GM18951 (cell line): ENCODE measurements around the gene CELSR3.

Source experiments
- POLR2A ChIP-seq: IDR thresholded peaks from 4 replicates; pipeline ENCODE4 v1.6.1; 2011; ENCODE audit warnings: mild to moderate bottlenecking; ENCODE audit not compliant: insufficient read length, insufficient read depth; ENCODE audit errors: extremely low read depth
- in situ Hi-C: fragments of 300-500 bp; cut with MboI; formaldehyde crosslinking; loops from one replicate; pipeline ENCODE4 v1.12.0; 2022; ENCODE audit warnings: low sequenced_read_pairs, mixed read lengths, inconsistent platforms; ENCODE audit not compliant: unreplicated experiment

CELSR3 gene

DNA sequence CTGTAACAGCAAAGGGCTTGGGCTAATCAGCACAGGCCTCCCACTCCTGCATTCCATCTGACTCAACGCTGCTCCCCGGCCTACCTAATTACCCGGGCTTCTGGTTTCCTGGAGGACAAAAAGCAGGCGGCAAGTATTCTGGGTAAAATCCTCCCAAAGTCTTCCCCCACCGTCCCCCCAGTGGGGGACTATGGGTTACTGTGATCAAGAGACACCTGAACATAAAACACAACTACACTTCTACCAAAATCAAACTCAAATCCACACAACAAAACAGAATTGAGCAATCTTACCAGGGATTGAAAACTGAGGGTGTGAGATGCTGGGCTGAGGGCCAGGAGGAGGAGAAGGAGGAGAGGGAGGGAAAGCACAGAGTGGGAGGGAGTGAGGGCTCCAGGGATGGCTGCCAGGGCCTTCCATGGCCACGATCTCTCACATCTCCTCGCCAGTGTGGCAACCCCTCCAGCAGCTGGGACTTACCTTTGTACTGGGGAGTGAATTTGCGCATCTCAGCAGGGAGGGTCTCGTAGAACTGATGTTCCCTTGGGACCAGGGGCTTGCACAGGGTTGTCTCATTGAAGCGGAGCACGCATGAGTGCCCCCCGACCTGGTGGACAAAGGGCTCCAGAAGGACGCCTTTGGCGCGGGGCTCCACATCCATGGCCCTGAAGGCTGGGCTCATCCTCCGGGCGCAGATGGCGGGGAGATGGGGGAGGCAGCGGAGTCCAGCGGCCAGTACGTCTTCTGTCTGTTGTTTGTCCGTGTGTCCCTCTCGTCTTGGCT is 32.1 kb upstream of the CELSR3 start:
- in situ Hi-C loops: no loop called here
- TF ChIP-seq POLR2A: no peak

DNA sequence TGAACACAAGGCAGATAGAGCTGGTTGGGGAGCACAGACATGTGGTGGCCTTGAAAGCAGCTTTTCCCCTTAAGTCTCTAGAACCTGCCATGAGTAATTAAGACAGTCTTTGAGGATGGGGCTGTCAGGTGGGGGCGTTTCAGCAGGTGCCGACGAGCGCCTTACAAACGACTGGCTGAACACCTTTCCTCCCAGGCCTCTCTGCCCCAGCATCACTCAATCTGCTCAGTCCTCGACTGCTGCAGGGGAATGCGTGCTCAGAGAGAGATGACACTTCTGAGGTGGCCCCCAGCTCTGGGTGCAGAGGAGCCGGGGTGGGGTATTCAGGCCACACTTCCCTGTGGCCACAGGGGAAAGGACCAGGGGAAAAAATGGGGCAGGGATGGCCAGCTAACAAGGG is 31.1 kb upstream of the CELSR3 start:
- no peak for TF ChIP-seq POLR2A
- in situ Hi-C loops: no loop called here

DNA sequence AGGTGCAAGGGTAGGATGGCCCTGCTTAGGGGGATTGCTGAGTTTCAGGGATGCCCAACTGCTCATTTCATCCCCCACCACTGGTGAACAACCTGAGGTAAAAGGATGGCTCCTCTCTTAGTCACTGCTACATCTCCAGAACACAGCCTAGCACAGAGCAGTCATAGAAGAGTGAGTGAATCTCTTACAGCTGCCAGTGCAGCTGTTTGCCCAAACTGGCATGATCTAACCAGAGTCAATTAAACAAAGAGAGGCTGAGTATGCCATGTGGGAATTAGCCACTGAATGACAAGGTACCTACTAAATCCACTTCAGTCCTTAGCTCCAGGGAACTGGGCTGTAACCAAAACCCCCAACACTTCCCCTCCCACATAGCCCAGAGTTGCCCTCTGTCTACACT is 29.9 kb upstream of the CELSR3 start:
- in situ Hi-C loops: no loop called here
- TF ChIP-seq POLR2A: no peak

DNA sequence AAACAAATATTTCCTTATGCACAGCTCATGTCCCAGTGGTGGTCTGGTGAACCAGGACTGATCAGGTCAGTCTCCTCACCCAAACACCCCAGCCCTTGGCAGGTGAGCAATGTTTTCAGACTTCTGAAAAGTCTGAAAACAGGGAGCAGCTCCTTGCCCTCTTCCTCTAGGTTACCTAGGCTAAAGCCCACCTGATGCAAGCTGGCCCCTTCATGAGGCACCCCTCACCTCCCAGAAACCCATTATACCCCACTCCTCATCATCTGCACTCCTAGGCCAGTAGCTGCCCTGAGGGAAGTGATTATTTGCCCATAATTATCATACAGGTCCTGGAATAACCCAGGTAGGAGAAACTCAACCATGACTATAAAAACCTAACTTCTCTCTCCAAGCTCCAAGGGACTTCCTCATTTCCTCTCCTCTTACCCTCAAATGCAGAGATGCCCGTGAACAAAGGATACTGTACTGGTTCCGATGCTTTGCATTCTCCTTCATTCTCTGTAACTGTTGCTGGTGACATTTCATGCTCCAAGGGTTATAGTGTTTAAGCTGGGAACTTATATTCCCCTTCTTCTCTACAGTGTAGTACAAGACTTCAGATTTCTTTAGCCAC is 28.3 kb upstream of the CELSR3 start:
- in situ Hi-C loops: no loop called here
- no peak for TF ChIP-seq POLR2A

DNA sequence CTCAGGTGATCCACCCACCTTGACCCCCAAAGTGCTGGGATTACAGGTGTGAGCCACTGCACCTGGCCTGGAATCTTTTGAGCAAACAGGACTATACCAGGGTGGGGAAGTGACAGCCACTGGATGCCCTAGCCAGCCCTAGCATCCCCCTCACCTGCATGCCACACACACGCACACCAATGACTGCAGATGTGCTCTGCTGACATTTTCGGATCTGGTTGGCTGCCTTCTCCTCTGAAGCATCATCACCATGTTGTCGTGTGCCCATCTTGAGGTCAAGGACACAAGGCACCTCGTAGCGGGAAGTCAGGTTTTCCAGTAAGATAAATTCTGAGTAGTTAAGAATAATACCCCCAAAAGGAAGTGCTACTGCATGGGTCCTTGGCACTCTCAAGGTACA is 26.7 kb upstream of the CELSR3 start:
- in situ Hi-C loops: no loop called here
- TF ChIP-seq POLR2A: no peak

DNA sequence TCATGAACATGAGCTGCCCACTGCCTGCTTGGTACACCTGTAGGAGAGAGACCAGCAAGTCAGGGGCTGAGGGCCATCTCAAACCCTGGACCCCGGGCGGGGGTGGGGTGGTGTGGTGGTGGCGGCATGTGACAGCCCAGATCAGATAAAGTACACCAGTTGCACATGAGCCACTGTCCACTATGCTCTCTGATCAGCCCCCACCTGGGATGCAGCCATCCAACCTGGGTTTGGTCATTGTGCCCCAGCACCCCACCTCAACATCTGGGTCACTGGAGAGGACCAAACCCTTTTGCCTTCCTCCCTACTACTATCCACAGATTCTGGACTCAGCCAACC is 26.0 kb upstream of the CELSR3 start:
- in situ Hi-C loops: no loop called here
- no peak for TF ChIP-seq POLR2A

DNA sequence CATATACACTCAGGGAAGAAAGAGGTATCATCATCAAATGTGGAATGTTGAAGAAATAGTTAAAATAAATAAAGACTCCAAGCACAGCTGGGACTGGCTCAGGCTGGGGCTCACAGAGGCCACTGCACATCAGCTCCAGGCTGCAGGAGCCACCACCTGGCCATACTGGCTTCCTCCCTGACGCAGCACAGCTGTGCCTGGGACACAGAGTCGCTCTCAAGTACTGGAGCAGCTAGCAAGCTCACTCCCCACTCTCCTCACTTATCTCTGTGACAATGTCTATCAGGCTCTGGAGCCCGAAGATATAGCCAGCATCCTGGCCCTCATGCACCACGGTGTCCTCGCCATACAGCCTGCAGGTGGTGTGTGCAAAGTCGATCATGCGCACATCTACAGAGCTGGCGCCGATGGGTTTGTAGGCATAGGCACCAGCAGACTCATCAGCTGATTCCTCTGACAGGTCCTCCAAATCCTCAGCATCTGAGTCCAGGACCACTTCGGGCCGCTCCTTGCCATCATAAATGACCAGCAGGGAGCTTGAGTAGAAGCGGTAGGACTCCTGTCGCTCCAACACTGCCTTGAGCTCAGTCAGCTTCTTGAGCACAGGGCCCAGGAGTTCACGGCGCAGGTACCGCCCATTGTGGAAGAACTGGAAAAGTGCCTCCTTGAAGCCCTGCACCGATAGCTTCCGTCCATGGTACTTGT is 25.5 kb upstream of the CELSR3 start:
- in situ Hi-C loops: no loop called here
- no peak for TF ChIP-seq POLR2A

DNA sequence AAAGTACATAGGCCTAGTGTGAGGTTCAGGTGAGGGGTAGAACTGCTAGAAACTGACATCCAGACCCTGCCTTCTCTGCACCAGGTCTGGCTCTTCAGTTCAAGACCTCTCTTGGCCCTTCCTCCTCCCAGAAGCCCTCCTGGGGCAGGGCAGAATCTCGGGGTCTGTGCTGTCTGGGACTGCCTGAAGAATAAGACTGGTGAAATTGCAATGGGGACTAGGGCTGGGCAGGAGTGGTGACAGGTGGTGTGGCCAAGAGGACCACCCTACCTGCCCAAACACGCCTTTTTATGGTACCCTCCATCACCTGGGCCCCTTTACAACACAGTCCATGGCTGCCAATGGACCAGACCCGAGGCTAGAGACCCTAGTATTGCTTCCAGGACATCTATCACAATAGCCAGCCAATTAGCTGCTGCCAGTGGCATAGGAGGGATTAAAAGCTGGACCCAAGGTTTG is 24.6 kb upstream of the CELSR3 start:
- no peak for TF ChIP-seq POLR2A
- in situ Hi-C loops: no loop called here

DNA sequence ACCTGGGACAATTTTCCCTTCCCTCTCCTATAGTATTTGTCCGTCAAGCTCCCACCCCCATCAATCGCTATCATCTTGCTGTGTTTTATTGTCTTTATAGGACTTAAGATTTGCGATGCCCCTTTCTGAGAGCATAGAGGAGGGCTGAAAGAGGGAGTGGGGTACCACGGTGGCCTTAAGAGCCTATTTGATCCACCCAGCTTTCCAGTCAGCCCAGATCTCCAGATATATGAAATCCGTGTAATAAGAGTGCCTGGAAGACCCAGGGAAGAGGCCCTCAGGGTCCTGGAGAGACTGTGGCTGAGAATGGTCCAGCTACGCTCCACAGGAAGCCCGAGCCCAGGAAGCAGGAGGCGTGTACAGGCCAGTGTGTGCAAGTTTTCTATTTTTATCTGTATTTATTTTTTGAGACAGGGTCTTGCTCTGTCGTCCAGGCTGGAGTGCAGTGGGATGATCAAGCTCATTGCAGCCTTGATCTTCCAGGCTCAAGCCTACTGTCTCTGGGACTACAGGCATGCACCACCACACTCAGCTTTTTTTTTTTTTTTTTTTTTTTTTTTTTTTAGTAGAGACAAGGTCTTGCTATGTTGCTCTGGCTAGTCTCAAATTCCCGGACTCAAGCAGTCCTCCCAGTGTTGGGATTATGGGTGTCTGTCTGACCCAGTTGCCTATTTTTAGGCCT is 24.0 kb upstream of the CELSR3 start:
- no peak for TF ChIP-seq POLR2A
- in situ Hi-C loops: no loop called here

DNA sequence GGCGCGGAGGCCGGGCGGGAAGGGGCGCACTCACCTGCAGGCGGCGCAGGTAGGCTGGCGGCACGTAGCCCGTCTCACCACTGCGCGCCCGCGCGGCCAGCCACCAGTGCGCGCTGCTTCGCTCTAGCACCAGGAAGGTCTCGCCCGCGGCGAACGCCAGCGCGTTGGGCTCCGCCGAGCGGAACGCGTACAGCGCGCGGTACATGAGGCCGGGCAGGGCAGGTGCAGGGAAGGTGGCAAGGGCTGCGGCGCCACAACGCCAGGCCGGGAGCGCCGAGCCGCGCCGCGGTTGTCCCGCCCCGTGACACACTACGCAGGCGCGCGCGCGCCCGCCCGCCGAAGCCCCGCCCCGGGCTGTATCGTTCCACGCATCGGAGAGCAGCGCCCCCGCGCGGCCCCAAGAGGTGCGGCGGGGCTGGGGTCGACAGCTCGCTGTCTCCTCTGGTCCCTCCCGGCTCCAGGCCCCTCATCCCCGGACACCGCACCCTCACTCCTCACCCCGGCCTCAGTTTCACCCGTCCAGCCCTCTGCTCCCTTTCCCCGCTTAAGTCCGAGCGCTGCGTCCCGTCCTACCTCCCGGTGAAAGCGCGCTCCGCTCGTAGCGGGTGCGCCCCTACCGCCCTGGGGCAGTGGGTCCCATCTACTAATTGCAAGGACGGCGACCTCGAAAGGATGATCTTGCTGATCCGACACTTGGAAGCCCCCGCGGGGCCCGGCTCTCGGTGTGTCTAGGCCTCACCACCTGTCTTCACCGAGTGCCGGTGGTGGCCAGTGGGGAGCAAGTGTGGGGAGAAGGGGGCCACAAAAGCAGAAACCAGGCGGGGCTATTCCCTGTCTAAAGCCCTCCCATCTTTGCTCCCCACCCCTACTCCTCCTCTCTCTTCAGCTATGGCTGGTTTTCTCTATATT is 23.2 kb upstream of the CELSR3 start, which contains the start of gene NCKIPSD:
NCKIPSD (minus strand) TSS at position 313 of the 909 bp plus-strand sequence; CDS start at position 205, 108 bp downstream.
- in situ Hi-C loops: no loop called here
- peak; percentile 95 for TF ChIP-seq POLR2A

DNA sequence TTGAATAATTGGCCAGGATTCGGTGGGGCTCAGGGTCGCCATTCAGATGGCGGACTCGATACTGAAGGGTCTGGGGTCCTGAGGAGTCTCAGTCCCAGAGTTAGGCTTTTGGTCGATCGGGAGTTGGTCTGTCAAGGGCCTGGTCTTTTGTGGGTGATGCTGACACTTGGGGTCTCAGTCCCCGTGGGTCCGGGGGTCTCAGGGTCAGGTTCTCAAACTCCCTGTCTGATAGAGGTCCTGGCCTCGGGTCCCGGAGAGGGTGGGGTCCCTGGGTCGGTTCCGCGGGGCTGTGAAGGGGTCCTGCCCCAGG is 22.6 kb upstream of the CELSR3 start:
- no peak for TF ChIP-seq POLR2A
- in situ Hi-C loops: no loop called here

DNA sequence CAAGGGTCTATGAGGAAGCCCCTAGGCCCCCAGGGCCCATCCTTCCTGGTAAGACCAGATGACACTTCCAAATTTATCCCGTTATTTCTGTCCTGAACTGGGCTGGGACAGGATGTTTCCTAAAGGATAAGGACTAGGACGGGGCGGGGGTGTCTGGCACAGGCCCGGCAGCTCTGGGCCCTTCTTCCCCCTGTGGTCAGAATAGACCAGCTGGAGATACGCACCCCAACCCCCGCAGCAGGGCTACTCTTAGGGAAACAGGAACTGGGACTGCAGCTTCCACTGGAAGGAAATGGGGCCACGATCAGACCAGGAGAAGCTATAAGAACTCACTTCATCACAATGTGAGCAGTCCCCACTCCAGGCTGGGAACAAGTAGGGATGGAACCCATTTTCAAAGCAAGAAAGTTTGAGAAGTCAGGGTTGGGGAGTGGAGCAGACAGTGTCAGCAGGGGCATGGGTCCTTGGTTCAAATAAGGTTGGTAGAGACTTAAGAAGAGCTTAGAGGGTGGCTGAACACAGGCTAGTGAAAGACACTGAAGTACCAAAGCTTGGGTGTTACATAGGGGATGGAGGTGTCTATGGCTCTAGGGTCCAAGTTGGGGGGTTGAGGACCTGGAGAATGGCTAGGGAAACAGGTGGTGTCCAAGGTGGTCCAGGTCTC is 21.9 kb upstream of the CELSR3 start:
- TF ChIP-seq POLR2A: no peak
- in situ Hi-C loops: no loop called here
